ENCODE results near the gene COMT.

Gene COMT

GRCh38 chr22:19970479-19971275 lies 29.1 kb downstream of the COMT start:
- DNase-seq = peak; percentile 12 to 55

- no peak for DNase-seq
Observed at GRCh38 chr22:19971276-19972124, 29.9 kb downstream of the COMT start.

- DNase-seq = no peak
Observed at GRCh38 chr22:19972251-19972650, 30.7 kb downstream of the COMT start.

- no peak for DNase-seq
Observed at GRCh38 chr22:19972652-19973550, 31.3 kb downstream of the COMT start.

- DNase-seq = no peak
Observed at GRCh38 chr22:19973551-19974267, 32.1 kb downstream of the COMT start.

- peak; percentile 77 to 89 for DNase-seq
Observed at GRCh38 chr22:19974268-19974861, 32.8 kb downstream of the COMT start.

GRCh38 chr22:19974935-19975706 lies 33.5 kb downstream of the COMT start:
- DNase-seq = peak; percentile 57 to 87

GRCh38 chr22:19975707-19976035 lies 34.1 kb downstream of the COMT start:
- no peak for DNase-seq

- DNase-seq = no peak
Observed at GRCh38 chr22:19976671-19977070, 35.1 kb downstream of the COMT start.

- no peak for DNase-seq
Observed at GRCh38 chr22:19977296-19978243, 36.0 kb downstream of the COMT start.

GRCh38 chr22:19978748-19979147 lies 37.2 kb downstream of the COMT start:
- DNase-seq = no peak

GRCh38 chr22:19979712-19980493 lies 38.3 kb downstream of the COMT start:
- no peak for DNase-seq

- no peak for DNase-seq
Observed at GRCh38 chr22:19980766-19981165, 39.2 kb downstream of the COMT start.

- DNase-seq = no peak
Observed at GRCh38 chr22:19981171-19981960, 39.8 kb downstream of the COMT start.

- DNase-seq = no peak
Observed at GRCh38 chr22:19981961-19982920, 40.7 kb downstream of the COMT start.

GRCh38 chr22:19982991-19983578 lies 41.5 kb downstream of the COMT start:
- no peak for DNase-seq

GRCh38 chr22:19983741-19984140 lies 42.2 kb downstream of the COMT start:
- DNase-seq = no peak
